ENCODE data around the gene PDE8A.

DNA sequence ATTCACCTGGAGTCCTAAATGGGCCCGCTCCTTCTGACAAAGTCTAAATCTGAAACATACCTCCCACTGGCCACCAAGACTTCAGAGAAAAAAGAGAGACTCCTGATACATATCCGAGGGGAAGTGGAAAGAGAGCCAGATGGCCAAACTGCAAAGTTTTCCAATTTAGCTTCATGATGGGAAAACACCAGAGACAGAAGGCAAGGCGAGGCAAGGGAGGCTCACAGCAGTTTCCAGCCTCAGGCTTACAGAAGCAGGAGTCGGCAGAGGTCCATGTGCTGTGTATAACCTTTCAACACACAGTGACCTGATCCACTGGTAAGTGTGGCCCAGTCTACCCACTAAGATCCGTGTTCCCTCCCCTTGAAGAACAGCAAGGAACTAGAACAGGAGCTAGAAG, 29.9 kb upstream of the PDE8A start:
- TF ChIP-seq, protein P1, sequence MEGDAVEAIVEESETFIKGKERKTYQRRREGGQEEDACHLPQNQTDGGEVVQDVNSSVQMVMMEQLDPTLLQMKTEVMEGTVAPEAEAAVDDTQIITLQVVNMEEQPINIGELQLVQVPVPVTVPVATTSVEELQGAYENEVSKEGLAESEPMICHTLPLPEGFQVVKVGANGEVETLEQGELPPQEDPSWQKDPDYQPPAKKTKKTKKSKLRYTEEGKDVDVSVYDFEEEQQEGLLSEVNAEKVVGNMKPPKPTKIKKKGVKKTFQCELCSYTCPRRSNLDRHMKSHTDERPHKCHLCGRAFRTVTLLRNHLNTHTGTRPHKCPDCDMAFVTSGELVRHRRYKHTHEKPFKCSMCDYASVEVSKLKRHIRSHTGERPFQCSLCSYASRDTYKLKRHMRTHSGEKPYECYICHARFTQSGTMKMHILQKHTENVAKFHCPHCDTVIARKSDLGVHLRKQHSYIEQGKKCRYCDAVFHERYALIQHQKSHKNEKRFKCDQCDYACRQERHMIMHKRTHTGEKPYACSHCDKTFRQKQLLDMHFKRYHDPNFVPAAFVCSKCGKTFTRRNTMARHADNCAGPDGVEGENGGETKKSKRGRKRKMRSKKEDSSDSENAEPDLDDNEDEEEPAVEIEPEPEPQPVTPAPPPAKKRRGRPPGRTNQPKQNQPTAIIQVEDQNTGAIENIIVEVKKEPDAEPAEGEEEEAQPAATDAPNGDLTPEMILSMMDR (IDR thresholded peaks at IDR 0.05) = no peak
- no peak for TF ChIP-seq POLR2AphosphoS5 (IDR thresholded peaks at IDR 0.05; ENCODE audit: low read depth, low read length)
